GM12878 (cell line): ENCODE measurements around the gene STARD13. TPM values are rescaled to one million over a fixed set of nuclear protein-coding genes. Genes with fewer than 3 reads are reported as not detected.

Source experiments
- ATAC-seq: fragments of 200-7000 bp; cut with Tn5 transposase; 3 replicates; pipeline ENCODE4 v1.9.1; 2020; ENCODE audit warnings: mild to moderate bottlenecking, moderate library complexity
- BruUV-seq: library from RNA; stranded (reverse); fragments of 400-500 nt; replicated peaks from 2 replicates; lab custom pipeline; 2021; lab: Mats Ljungman, UMichigan
- CTCF ChIA-PET: fragments of 300-600 bp; sonication (Branson Sonifier 250); formaldehyde crosslinking; extraction: SDS; loops from one replicate; lab custom pipeline; 2021; ENCODE audit warnings: inconsistent platforms; lab: Yijun Ruan, JAX
- POLR2A ChIA-PET: fragments of 350-600 bp; formaldehyde crosslinking; extraction: SDS; loops from one replicate; lab custom pipeline; 2021; ENCODE audit warnings: inconsistent platforms; lab: Charles Lee
- RAD21 ChIA-PET: fragments of 300-600 bp; sonication (Branson Sonifier 250); formaldehyde crosslinking; loops from one replicate; lab custom pipeline; 2023; ENCODE audit warnings: antibody characterized with exemption; ENCODE audit not compliant: unreplicated experiment; lab: Charles Lee
- SMC1A ChIA-PET: fragments of 300-600 bp; sonication (Branson Sonifier 250); formaldehyde crosslinking; loops from one replicate; lab custom pipeline; 2023; ENCODE audit not compliant: unreplicated experiment, uncharacterized antibody; lab: Charles Lee
- DNase-seq: peaks from one replicate; pipeline ENCODE4 v3.0.0-alpha.2; 2011; ENCODE audit warnings: low read depth, low spot score
- FAIRE-seq: peaks from 3 replicates; lab custom pipeline; 2011; peaks lifted over from hg19 to GRCh38; lab: Jason Lieb, UNC
- H2AFZ ChIP-seq: 2 replicates; pipeline ENCODE4 v1.6.0; 2011; ENCODE audit warnings: low read depth, low read length, control low read depth; ENCODE audit not compliant: control insufficient read depth
- H3K27ac ChIP-seq: 2 replicates; pipeline ENCODE4 v1.5.1; 2011; ENCODE audit warnings: control low read depth; ENCODE audit not compliant: control insufficient read depth, insufficient read depth
- H3K27me3 ChIP-seq, 2 experiments: replicated peaks in 1 of 2; 2 replicates each; pipeline versions ENCODE4 v1.6.0 to v1.6.1; 2011; ENCODE audit warnings: low read length in 1 of 2; ENCODE audit not compliant: control insufficient read depth in 2 of 2, insufficient read depth in 2 of 2
- H3K36me3 ChIP-seq, 2 experiments: 2 replicates each; pipeline ENCODE4 v1.5.1; 2011; ENCODE audit warnings: low read length in 1 of 2; ENCODE audit not compliant: control insufficient read depth in 2 of 2, insufficient read depth in 2 of 2
- H3K4me1 ChIP-seq: 2 replicates; pipeline ENCODE4 v1.6.1; 2011; ENCODE audit warnings: mild to moderate bottlenecking, low read length, moderate library complexity, mixed read lengths; ENCODE audit not compliant: control insufficient read depth, insufficient read depth
- H3K4me2 ChIP-seq: 2 replicates; pipeline ENCODE4 v1.6.0; 2011; ENCODE audit warnings: control low read depth; ENCODE audit not compliant: control insufficient read depth, insufficient read depth
- H3K4me3 ChIP-seq: fragments of 200-600 bp; sonication (generic); 2 replicates; pipeline ENCODE4 v1.5.1; 2016
- H3K79me2 ChIP-seq: 2 replicates; pipeline ENCODE4 v1.6.0; 2011; ENCODE audit warnings: low read length; ENCODE audit not compliant: control insufficient read depth, insufficient read depth
- H3K9ac ChIP-seq: 2 replicates; pipeline ENCODE4 v1.8.0; 2011; ENCODE audit warnings: low read length, control low read depth, mixed read lengths; ENCODE audit not compliant: control insufficient read depth, insufficient read depth
- H3K9me3 ChIP-seq: replicated peaks from 3 replicates; pipeline ENCODE4 v1.5.1; 2011; ENCODE audit warnings: mild to moderate bottlenecking, low read length; ENCODE audit not compliant: control insufficient read depth, insufficient read depth
- H4K20me1 ChIP-seq: 2 replicates; pipeline ENCODE4 v1.6.0; 2011; ENCODE audit not compliant: control insufficient read depth, insufficient read depth
- ASH2L ChIP-seq: fragments of 300-600, 200-600 bp; sonication (generic); IDR thresholded peaks from 2 replicates; pipeline ENCODE4 v1.6.1; 2017; ENCODE audit warnings: low read depth, mild to moderate bottlenecking, borderline replicate concordance
- ATF3 ChIP-seq: IDR thresholded peaks from 2 replicates; pipeline ENCODE4 v1.6.1; 2011; ENCODE audit warnings: low read depth, mild to moderate bottlenecking, low read length, moderate library complexity, borderline replicate concordance; ENCODE audit errors: extremely low read depth
- BMI1 ChIP-seq: fragments of 450-650 bp; IDR thresholded peaks from 2 replicates; pipeline ENCODE4 v1.6.1; 2016; ENCODE audit warnings: mild to moderate bottlenecking, moderate library complexity, borderline replicate concordance
- E2F4 ChIP-seq: IDR thresholded peaks from 2 replicates; pipeline ENCODE4 v1.6.1; 2012; ENCODE audit warnings: low read depth, low read length, improper control_type of control experiment
- IKZF1 ChIP-seq: fragments of 450-650 bp; conservative IDR thresholded peaks from 2 replicates; pipeline ENCODE4 v1.6.1; 2017; ENCODE audit warnings: antibody characterized with exemption, mild to moderate bottlenecking
- NFYA ChIP-seq: IDR thresholded peaks from 2 replicates; pipeline ENCODE4 v1.6.1; 2011; ENCODE audit warnings: low read depth, mild to moderate bottlenecking, low read length, improper control_type of control experiment, borderline replicate concordance
- NR2C2 ChIP-seq: IDR thresholded peaks from 2 replicates; pipeline ENCODE4 v1.6.1; 2011; ENCODE audit warnings: borderline replicate concordance, low read depth; ENCODE audit not compliant: control insufficient read depth, insufficient read length
- PAX8 ChIP-seq: fragments of 450-650 bp; IDR thresholded peaks from 2 replicates; pipeline ENCODE4 v1.6.1; 2017; ENCODE audit warnings: mild to moderate bottlenecking, moderate library complexity
- PKNOX1 ChIP-seq: fragments of 450-650 bp; IDR thresholded peaks from 2 replicates; pipeline ENCODE4 v1.6.1; 2016; ENCODE audit warnings: mild to moderate bottlenecking
- RELB ChIP-seq: fragments of 450-650 bp; IDR thresholded peaks from 2 replicates; pipeline ENCODE4 v1.6.1; 2017; ENCODE audit warnings: low read depth, mild to moderate bottlenecking, moderate library complexity
- SIX5 ChIP-seq: IDR thresholded peaks from 2 replicates; pipeline ENCODE4 v1.6.1; 2011; ENCODE audit warnings: mild to moderate bottlenecking, low read depth, low read length, moderate library complexity; ENCODE audit not compliant: severe bottlenecking
- SMC3 ChIP-seq: IDR thresholded peaks from 2 replicates; pipeline ENCODE4 v1.6.1; 2011; ENCODE audit warnings: low read length, improper control_type of control experiment, borderline replicate concordance
- ZBTB33 ChIP-seq: fragments of 450-650 bp; IDR thresholded peaks from 2 replicates; pipeline ENCODE4 v1.6.1; 2017; ENCODE audit warnings: mild to moderate bottlenecking
- ZNF274 ChIP-seq: IDR thresholded peaks from one replicate; pipeline ENCODE4 v1.8.0; 2011; ENCODE audit not compliant: insufficient read length, insufficient read depth
- WGBS: methylation state at CpG from one replicate; pipeline ENCODE4 v1.1.6; 2016; ENCODE audit warnings: low lambda C conversion rate; ENCODE audit not compliant: insufficient replicate concordance, insufficient coverage; ENCODE audit errors: missing lambda C conversion rate; 5-methylcytosine and 5-hydroxymethylcytosine counted together
- in situ Hi-C: fragments of 300-500 bp; cut with MboI; formaldehyde crosslinking; loops from 9 replicates; pipeline ENCODE4 v1.14.3; 2018; ENCODE audit warnings: mixed read lengths
- intact Hi-C: fragments of 100-400 bp; cut with micrococcal nuclease; formaldehyde crosslinking; loops from one replicate; pipeline ENCODE4 v1.14.2; 2022; ENCODE audit not compliant: unreplicated experiment
- polyA plus RNA-seq, 11 experiments: library from polyadenylated mRNA; depleted of rRNA in 4 of 11; unstranded in 6 of 11; stranded (reverse) in 5 of 11; fragments of >200 nt; fragmentation: Nextera tagmentation in 4 of 11; fragmentation: Illumina TruSeq in 1 of 11; extraction: Ambion mirVana in 4 of 11; extraction: Trizol in 1 of 11; gene quantifications; 1 replicate in 1 of 11; 2 replicates in 10 of 11; pipeline versions ENCODE4 v1.2.1 to v1.2.3, GENCODE V29; 2011 to 2016; ENCODE audit warnings: inconsistent platforms in 2 of 11, missing spikeins in 2 of 11, low read depth in 1 of 11
- total RNA-seq, 4 experiments: library from RNA; depleted of rRNA in 3 of 4; stranded (reverse); fragments of >200 nt in 3 of 4; fragmentation: Illumina TruSeq in 1 of 4; extraction: Trizol in 1 of 4; gene quantifications; 2 replicates each; pipeline versions ENCODE4 v1.2.1 to v1.2.3, GENCODE V29; 2013 to 2021

Gene STARD13
- total and polyA plus RNA-seq, 10 of the 15 experiments (the other 5 are each of a cell fraction or from before 2014, with no cell fraction given): 4.0 to 41.6 (median 10.1) TPM

- TF ChIP-seq NR2C2 (no peak), RELB (no peak), IKZF1 (no peak), PAX8 (no peak), NFYA (no peak), BMI1 (no peak), PKNOX1 (no peak)
Measured at GRCh38 chr13:33119856-33120543, 165.6 kb downstream of the STARD13 start (continued).

- ChIA-PET SMC1A (interaction anchor here (1.1 kb wide), 1 partner anchor 21 kb away, joined by 4 read pairs; no protein-coding TSS in a partner anchor), RAD21 (interaction anchor here (0.7 kb wide), 1 partner anchor 37 kb away, joined by 3 read pairs; no protein-coding TSS in a partner anchor), CTCF (interaction anchor here (1.2 kb wide), 1 partner anchor 18 kb away, joined by 3 read pairs; no protein-coding TSS in a partner anchor), POLR2A (no interaction called here)
- Histone ChIP-seq H4K20me1 (no peaks in the 10 kb centered on the region), H3K27me3 (no peaks in the 10 kb centered on the region), H3K79me2 (no peaks in the 10 kb centered on the region), H2AFZ (no peak overlapping the region), H3K27ac (no peak overlapping the region), H3K4me3 (no peak overlapping the region), H3K9ac (no peak overlapping the region), H3K9me3 (no peaks in the 10 kb centered on the region), H3K4me2 (no peak overlapping the region), H3K4me1 (no peaks in the 10 kb centered on the region), H3K36me3 (peaks cover 18 to 20% of the 10 kb centered on the region in 2 experiments)
- ATAC-seq (peak; percentile 36), DNase-seq (no peak), FAIRE-seq (no peak)
- in situ Hi-C loops (no loop called here), intact Hi-C loops (no loop called here)
- TSS peak; percentile 4 for BruUV-seq
- WGBS: 43% methylated on average over 7 of the region's 7 CpGs
- TF ChIP-seq ATF3 (no peak), ZBTB33 (no peak), E2F4 (no peak), IKZF1 (no peak), ASH2L (no peak), SMC3 (no peak), ZNF274 (no peak), SIX5 (no peak)
Measured at GRCh38 chr13:33119022-33119781, 166.4 kb downstream of the STARD13 start.
